Heart left ventricle (tissue), 16 donors: ENCODE measurements around the gene TRMT44. TPM values are rescaled to one million over a fixed set of nuclear protein-coding genes. Genes with fewer than 3 reads are reported as not detected.

Source experiments
- ATAC-seq, 4 donors: fragments of 200-7000 bp; cut with Tn5 transposase; one replicate each; pipeline ENCODE4 v1.9.1; 2020 to 2022; ENCODE audit warnings: moderate library complexity in 4 of 4, mild to moderate bottlenecking in 3 of 4, moderate number of reproducible peaks in 1 of 4
- DNase-seq, 5 donors: peaks; one replicate each; pipeline ENCODE4 v3.0.0-alpha.2; 2020
- H3K27ac ChIP-seq, 12 donors: fragments of 200-600 bp; sonication (generic) in 4 of 12; one replicate each; pipeline versions ENCODE4 v1.5.0 to v1.8.0; 2016 to 2022; ENCODE audit warnings: mild to moderate bottlenecking in 2 of 12
- H3K27me3 ChIP-seq, 9 donors: fragments of 200-600 bp; sonication (generic) in 2 of 9; one replicate each; pipeline versions ENCODE4 v1.5.1 to v1.8.0; 2016 to 2022; ENCODE audit warnings: mild to moderate bottlenecking in 3 of 9
- H3K36me3 ChIP-seq, 9 donors: fragments of 200-600 bp; sonication (generic) in 2 of 9; one replicate each; pipeline versions ENCODE4 v1.5.0 to v1.8.0; 2018 to 2022; ENCODE audit warnings: mild to moderate bottlenecking in 2 of 9
- H3K4me1 ChIP-seq, 12 donors: fragments of 200-600 bp; sonication (generic) in 4 of 12; one replicate each; pipeline versions ENCODE4 v1.5.0 to v1.8.0; 2016 to 2022; ENCODE audit warnings: mild to moderate bottlenecking in 3 of 12
- H3K4me3 ChIP-seq, 12 donors: fragments of 200-600 bp; sonication (generic) in 4 of 12; one replicate each; pipeline versions ENCODE4 v1.5.0 to v1.8.0; 2017 to 2022; ENCODE audit warnings: mild to moderate bottlenecking in 9 of 12, moderate library complexity in 4 of 12
- H3K9me3 ChIP-seq, 12 donors: fragments of 200-600 bp; sonication (generic) in 4 of 12; one replicate each; pipeline versions ENCODE4 v1.5.0 to v1.8.0; 2016 to 2022; ENCODE audit warnings: mild to moderate bottlenecking in 1 of 12
- POLR2A ChIP-seq, 2 donors: fragments of 450-650 bp; IDR thresholded peaks; one replicate each; pipeline ENCODE4 v1.6.1; 2017; ENCODE audit warnings: antibody characterized with exemption in 2 of 2, mild to moderate bottlenecking in 2 of 2, moderate library complexity in 2 of 2
- WGBS, 4 donors: extraction: QIAGEN DNeasy Blood & Tissue Kit in 2 of 4; methylation state at CpG; one replicate each; pipeline versions ENCODE4 v1.1.5 to v1.1.7; 2013 to 2018; 5-methylcytosine and 5-hydroxymethylcytosine counted together
- intact Hi-C, 10 donors: fragments of 100-400 bp; cut with DNase I; formaldehyde crosslinking; loops; one replicate each; pipeline versions ENCODE4 v1.11.1 to v1.14.2; 2022
- polyA plus RNA-seq, 2 donors: library from polyadenylated mRNA; stranded (reverse); fragments of 200-250 nt; gene quantifications; one replicate each; pipeline ENCODE4 v1.2.3, GENCODE V29; 2013
- total RNA-seq, 9 donors: library from RNA; depleted of rRNA in 2 of 9; stranded (reverse); fragments of >200 nt in 2 of 9; fragmentation: NEBNext Ultra II Directional in 3 of 9; extraction: Animal tissue kit (Norgen Biotek cat#: 25700) in 3 of 9; gene quantifications; one replicate each; pipeline versions ENCODE4 v1.1.0 to v1.2.4, GENCODE V29; 2016 to 2023
- TF ChIP-seq, protein P1 (sequence below), 12 donors: fragments of 200-600 bp; sonication (generic) in 4 of 12; IDR thresholded peaks; one replicate each; pipeline versions ENCODE4 v1.5.0 to v1.8.0; 2018 to 2022; ENCODE audit warnings: antibody characterized with exemption in 12 of 12, mild to moderate bottlenecking in 5 of 12
- donor health status: ischemic (EF 13 %, LVEDD 7.1; RV severe dilation, severe dysfunction).
- donor health status: healthy with polysubstance abuse.
- donor health status: DM: no; HTN: yes; CAD: no.
- donor health status: DM: no; HTN: no; CAD: no.
- donor health status: ischemic (EF 25% LVEDD 6.9; RV normal size, moderate dysfunction).
- donor health status: ischemic (EF 25% LVEDD 5.7; RV mildly dilated, moderate dysfunction).
- donor health status: healthy.
- donor health status: DM: yes; HTN: yes; CAD: no.
- donor health status: ischemic (EF 35%, LVEDD 5.7; RV mildly dilated, moderate dysfunction).
- donor health status: nonischemic (EF 11% LVEDD 7.7; RV severe dilation, severe dysfunction).
- donor health status: DM: yes; HTN: yes; CAD: no.
- donor health status: PGD.
- donor health status: ischemic (EF 29% LVEDD 5.4; RV normal size, mild dysfunction).
- donor health status: nonischemic (EF 23%, LVEDD 6.1; RV moderate dilation, normal function).

TRMT44 gene
- total and polyA plus RNA-seq, 11 donors, result 6.1 to 11.7 (median 8.3) TPM

DNA sequence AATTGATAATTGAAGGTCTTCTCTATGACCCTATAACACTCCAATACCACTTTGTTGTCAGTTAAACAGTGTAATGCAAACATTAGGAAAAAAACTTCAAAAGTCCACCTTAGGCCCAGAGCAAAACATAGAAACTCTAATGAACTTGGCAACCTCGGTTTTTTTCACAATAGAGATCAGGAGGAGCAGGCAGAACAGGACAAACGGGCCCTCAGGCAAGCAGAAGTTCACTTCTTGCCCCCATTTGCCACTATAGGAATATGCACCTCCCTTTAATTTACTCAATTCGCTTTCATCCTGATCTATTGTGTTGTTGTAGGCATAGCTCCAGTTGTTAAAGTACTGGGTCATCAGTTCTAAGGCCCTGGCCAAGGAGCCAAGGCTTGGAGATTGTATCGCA lies 18.2 kb upstream of the TRMT44 start:
- no peak for TF ChIP-seq POLR2A (IDR thresholded peaks at IDR 0.05)
- TF ChIP-seq, protein P1, sequence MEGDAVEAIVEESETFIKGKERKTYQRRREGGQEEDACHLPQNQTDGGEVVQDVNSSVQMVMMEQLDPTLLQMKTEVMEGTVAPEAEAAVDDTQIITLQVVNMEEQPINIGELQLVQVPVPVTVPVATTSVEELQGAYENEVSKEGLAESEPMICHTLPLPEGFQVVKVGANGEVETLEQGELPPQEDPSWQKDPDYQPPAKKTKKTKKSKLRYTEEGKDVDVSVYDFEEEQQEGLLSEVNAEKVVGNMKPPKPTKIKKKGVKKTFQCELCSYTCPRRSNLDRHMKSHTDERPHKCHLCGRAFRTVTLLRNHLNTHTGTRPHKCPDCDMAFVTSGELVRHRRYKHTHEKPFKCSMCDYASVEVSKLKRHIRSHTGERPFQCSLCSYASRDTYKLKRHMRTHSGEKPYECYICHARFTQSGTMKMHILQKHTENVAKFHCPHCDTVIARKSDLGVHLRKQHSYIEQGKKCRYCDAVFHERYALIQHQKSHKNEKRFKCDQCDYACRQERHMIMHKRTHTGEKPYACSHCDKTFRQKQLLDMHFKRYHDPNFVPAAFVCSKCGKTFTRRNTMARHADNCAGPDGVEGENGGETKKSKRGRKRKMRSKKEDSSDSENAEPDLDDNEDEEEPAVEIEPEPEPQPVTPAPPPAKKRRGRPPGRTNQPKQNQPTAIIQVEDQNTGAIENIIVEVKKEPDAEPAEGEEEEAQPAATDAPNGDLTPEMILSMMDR (IDR thresholded peaks at IDR 0.05), result no peak
- peaks cover 0 to 13% (median 3%) of the 10 kb centered on the region in 9 donors for H3K36me3 ChIP-seq
- no peaks in the 10 kb centered on the region for H3K9me3 ChIP-seq
- WGBS, 4 donors, result 81 to 87% (median 86%) methylated on average over 4 of the region's 4 CpGs
- no peaks in the 10 kb centered on the region for H3K27me3 ChIP-seq
- no peak for ATAC-seq
- no peak for DNase-seq
- peaks cover 0 to 43% (median 20%) of the 10 kb centered on the region in 12 donors for H3K4me1 ChIP-seq
- H3K27ac ChIP-seq, result no peak overlapping the region
- H3K4me3 ChIP-seq, result no peak overlapping the region
- intact Hi-C loops, result no loop called here

DNA sequence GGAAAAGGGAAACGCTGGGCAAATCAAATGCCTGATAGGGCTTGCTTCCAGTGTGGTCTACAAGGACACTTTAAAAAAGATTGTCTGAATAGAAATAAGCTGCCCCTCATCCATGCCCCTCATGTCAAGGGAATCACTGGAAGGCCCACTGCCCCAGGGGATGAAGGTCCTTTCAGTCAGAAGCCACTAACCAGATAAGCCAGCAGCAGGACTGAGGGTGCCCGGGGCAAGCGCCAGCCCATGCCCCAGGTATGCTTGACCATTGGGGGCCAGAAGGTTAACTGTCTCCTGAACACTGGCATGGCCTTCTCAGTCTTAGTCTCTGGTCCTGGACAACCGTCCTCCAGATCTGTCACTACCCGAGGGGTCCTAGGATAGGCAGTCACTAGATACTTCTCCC lies 17.8 kb upstream of the TRMT44 start:
- H3K4me1 ChIP-seq, result peaks cover 0 to 48% (median 23%) of the 10 kb centered on the region in 12 donors
- H3K4me3 ChIP-seq, result no peak overlapping the region
- H3K27ac ChIP-seq, result no peak overlapping the region
- ATAC-seq (no peak), DNase-seq (peak in 1 of 5 donors; percentile 1)
- H3K36me3 ChIP-seq, result peaks cover 0 to 13% (median 3%) of the 10 kb centered on the region in 9 donors
- H3K27me3 ChIP-seq, result no peaks in the 10 kb centered on the region
- no peaks in the 10 kb centered on the region for H3K9me3 ChIP-seq
- TF ChIP-seq, protein P1 (IDR thresholded peaks at IDR 0.05), result no peak
- TF ChIP-seq POLR2A (IDR thresholded peaks at IDR 0.05), result no peak
- WGBS, 4 donors, result 89 to 98% (median 91%) methylated on average over 4 to 5 of the region's 5 CpGs
- intact Hi-C loops, result no loop called here

DNA sequence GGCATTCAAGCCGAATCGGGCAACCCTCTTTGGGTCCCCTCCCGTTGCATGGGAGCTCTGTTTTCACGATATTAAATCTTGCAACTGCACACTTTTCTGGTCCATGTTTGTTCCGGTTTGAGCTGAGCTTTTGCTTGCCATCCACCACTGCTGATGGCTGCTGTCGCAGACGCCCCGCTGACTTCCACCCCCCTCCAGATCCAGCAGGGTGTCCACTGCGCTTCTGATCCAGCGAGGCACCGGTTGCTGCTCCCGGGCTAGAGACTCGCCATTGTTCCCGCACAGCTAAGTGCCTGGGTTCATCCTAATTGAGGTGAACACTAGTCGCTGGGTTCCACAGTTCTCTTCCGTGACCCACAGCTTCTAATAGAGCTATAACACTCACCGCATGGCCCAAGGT lies 13.3 kb upstream of the TRMT44 start:
- Histone ChIP-seq H3K27ac (peak overlapping the region in 7 of 12 donors; percentile 86 to 93 (median 91)), H3K4me3 (peak overlapping the region; percentile 61 to 99 (median 82)), H3K4me1 (peaks cover 3 to 48% (median 30%) of the 10 kb centered on the region in 12 donors), H3K27me3 (no peaks in the 10 kb centered on the region), H3K9me3 (no peaks in the 10 kb centered on the region), H3K36me3 (peaks cover 0 to 12% (median 0%) of the 10 kb centered on the region in 9 donors)
- 81 to 85% (median 82%) methylated on average over 14 to 17 of the region's 17 CpGs for WGBS, 4 donors
- DNase-seq (peak in 1 of 5 donors; percentile 20), ATAC-seq (no peak)
- TF ChIP-seq, protein P1 (IDR thresholded peaks at IDR 0.05), result no peak
- TF ChIP-seq POLR2A (IDR thresholded peaks at IDR 0.05), result no peak
- intact Hi-C loops, result no loop called here

DNA sequence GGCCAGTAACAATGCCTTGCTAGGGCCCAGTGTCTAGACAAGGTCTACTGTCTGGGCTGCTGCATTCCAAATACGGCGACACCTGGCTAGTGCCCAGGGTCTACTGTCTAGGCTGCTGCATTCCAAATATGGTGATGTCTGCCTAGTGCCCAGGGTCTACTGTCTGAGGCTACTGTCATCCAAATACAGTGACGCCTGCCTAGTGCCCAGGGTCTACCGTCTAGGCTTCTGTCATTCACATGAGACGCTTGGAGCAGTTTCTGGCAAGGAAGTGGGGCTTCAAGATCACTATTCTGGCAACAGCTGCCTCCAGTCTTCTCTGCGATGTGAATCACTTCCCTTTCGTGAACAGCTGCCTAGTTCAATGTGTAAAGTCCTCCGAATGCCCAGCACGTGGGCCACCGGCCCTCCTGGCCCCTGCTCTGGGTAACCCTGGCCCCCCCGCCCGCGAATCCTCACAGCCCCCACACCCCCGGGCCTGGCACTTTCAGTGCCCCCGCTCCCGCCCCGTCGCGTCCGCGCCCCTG lies 12.8 kb upstream of the TRMT44 start:
- peak overlapping the region; percentile 61 to 99 (median 82) for H3K4me3 ChIP-seq
- ATAC-seq (peak; percentile 58 to 80 (median 74)), DNase-seq (peak in 4 of 5 donors; percentile 40 to 67 (median 56))
- no peaks in the 10 kb centered on the region for H3K27me3 ChIP-seq
- peak overlapping the region; percentile 74 to 93 (median 89) for H3K27ac ChIP-seq
- H3K9me3 ChIP-seq, result no peaks in the 10 kb centered on the region
- 2 to 3% (median 2%) methylated on average over 12 to 21 of the region's 21 CpGs for WGBS, 4 donors
- H3K36me3 ChIP-seq, result peaks cover 0 to 10% (median 0%) of the 10 kb centered on the region in 9 donors
- H3K4me1 ChIP-seq, result peaks cover 3 to 44% (median 32%) of the 10 kb centered on the region in 12 donors
- intact Hi-C loops, result no loop called here
- TF ChIP-seq POLR2A (IDR thresholded peaks at IDR 0.05), result no peak
- TF ChIP-seq, protein P1 (IDR thresholded peaks at IDR 0.05), result no peak
